NCI-H2029 (cell line): ENCODE results near the gene RFPL1.
"Not testable (repeated sequence)": the region's sequence is repeated elsewhere in the genome, so short reads cannot be mapped to it uniquely, and the experiment has no call there.

ENCODE experiments used
- DNase-seq: peaks from one replicate; lab custom pipeline; 2025; lab: John Stamatoyannopoulos, UW

Gene RFPL1

GRCh38 chr22:29478326-29479276 is 40.2 kb downstream of the RFPL1 start:
- no peak for DNase-seq

- DNase-seq, result no peak
Observed at GRCh38 chr22:29479417-29480261, 41.3 kb downstream of the RFPL1 start, which contains the start of gene NEFH. Gene NEFH, plus strand, starts transcription at chr22:29480218. Its CDS starts 45 bp downstream, at chr22:29480263.

GRCh38 chr22:29480262-29480511 is 41.8 kb downstream of the RFPL1 start:
- no peak for DNase-seq

- DNase-seq, result no peak
Observed at GRCh38 chr22:29480512-29481264, 42.3 kb downstream of the RFPL1 start.

- DNase-seq, result no peak
Observed at GRCh38 chr22:29481265-29482000, 43.0 kb downstream of the RFPL1 start.

GRCh38 chr22:29482253-29482652 is 43.9 kb downstream of the RFPL1 start:
- no peak for DNase-seq

- no peak for DNase-seq
Observed at GRCh38 chr22:29482726-29483125, 44.3 kb downstream of the RFPL1 start.

- DNase-seq, result no peak
Observed at GRCh38 chr22:29483254-29483653, 44.9 kb downstream of the RFPL1 start.

- DNase-seq, result no peak
Observed at GRCh38 chr22:29484642-29485041, 46.3 kb downstream of the RFPL1 start.

GRCh38 chr22:29485448-29485847 is 47.1 kb downstream of the RFPL1 start:
- DNase-seq, result no peak

GRCh38 chr22:29487426-29487986 is 49.1 kb downstream of the RFPL1 start:
- DNase-seq, result no peak

- DNase-seq, result not testable (repeated sequence)
Observed at GRCh38 chr22:29489127-29489780, 50.9 kb downstream of the RFPL1 start.

- no peak for DNase-seq
Observed at GRCh38 chr22:29491012-29491411, 52.6 kb downstream of the RFPL1 start.
